Measurements from ENCODE around the gene ZNF407. TPM values are rescaled to one million over a fixed set of nuclear protein-coding genes. Genes with fewer than 3 reads are reported as not detected.

The ZNF407 gene
- total RNA-seq, 1 donor from 2014 or later = 16.1 TPM

DNA sequence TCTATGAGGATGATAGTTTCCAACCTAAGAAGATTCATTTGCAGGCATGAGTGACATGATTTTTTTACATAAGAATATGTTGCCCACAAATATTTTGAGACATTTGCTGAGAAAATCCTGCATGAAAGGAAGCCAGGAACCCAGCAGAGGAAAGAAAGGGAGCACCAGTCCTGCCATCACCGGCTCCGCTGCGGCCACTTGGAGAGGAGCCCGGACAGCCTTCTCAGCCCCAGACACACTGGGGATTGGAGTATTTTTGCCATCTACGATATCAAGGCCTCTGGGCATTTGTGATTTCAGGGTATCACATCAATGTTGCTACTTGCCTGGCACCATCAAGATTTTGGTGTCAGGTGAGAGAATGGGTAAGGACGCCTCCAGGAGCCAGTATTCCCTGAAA, 383.0 kb downstream of the ZNF407 start:
- Histone ChIP-seq H3K36me3 (no peaks in the 10 kb centered on the region), H3K27ac (no peak overlapping the region), H3K27me3 (ENCODE audit: low read depth) (no peaks in the 10 kb centered on the region), H3K4me1 (peaks cover 5% of the 10 kb centered on the region), H3K4me3 (no peak overlapping the region), H3K9me3 (no peaks in the 10 kb centered on the region)
- no peak for ATAC-seq
- DNase-seq = no peak
- TF ChIP-seq, protein P1, sequence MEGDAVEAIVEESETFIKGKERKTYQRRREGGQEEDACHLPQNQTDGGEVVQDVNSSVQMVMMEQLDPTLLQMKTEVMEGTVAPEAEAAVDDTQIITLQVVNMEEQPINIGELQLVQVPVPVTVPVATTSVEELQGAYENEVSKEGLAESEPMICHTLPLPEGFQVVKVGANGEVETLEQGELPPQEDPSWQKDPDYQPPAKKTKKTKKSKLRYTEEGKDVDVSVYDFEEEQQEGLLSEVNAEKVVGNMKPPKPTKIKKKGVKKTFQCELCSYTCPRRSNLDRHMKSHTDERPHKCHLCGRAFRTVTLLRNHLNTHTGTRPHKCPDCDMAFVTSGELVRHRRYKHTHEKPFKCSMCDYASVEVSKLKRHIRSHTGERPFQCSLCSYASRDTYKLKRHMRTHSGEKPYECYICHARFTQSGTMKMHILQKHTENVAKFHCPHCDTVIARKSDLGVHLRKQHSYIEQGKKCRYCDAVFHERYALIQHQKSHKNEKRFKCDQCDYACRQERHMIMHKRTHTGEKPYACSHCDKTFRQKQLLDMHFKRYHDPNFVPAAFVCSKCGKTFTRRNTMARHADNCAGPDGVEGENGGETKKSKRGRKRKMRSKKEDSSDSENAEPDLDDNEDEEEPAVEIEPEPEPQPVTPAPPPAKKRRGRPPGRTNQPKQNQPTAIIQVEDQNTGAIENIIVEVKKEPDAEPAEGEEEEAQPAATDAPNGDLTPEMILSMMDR (IDR thresholded peaks at IDR 0.05) = no peak
- intact Hi-C loops (cut with DNase I) = no loop called here

- Histone ChIP-seq H3K27ac (no peak overlapping the region), H3K4me3 (no peak overlapping the region), H3K27me3 (ENCODE audit: low read depth) (no peaks in the 10 kb centered on the region), H3K4me1 (peaks cover 5% of the 10 kb centered on the region), H3K9me3 (no peaks in the 10 kb centered on the region), H3K36me3 (no peaks in the 10 kb centered on the region)
- TF ChIP-seq, protein P1 (IDR thresholded peaks at IDR 0.05) = no peak
- intact Hi-C loops (cut with DNase I) = no loop called here
- DNase-seq (no peak), ATAC-seq (no peak)
Observed at GRCh38 chr18:74981476-74981875, 383.8 kb downstream of the ZNF407 start.

DNA sequence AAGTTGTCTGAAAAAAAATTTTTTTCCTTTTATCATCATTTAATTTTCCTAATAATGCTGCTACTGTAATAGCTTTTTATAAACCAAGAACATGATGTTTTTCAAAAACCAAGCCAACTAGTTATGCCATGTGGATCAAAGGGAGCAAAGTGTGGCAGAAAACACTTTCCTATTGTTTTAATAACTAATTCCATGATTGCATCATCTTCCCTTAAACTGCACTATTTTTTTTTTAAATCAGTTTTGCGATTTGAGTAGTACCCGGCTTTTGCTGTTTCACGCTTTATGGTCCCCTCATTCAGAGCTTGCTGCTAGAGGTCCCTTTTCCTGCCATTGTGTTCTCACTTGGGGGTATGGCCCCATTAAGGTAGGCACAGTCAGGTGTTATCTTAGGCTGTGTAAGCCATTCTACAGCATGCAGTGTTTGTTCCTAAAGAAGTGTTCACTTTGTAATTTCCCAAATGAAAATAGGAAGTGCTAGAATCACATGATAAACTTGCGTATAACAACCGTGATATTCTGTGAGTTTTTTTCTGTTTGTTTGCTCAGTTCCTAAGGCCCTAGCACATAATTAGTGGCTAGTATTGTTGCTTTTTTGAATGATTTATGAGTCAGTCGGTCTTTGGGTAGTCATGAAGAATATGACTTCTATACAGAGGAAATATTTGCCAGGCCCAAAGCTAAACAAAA, 385.4 kb downstream of the ZNF407 start:
- Histone ChIP-seq H3K27ac (peak overlapping the region; percentile 72), H3K4me3 (no peak overlapping the region), H3K36me3 (no peaks in the 10 kb centered on the region), H3K27me3 (ENCODE audit: low read depth) (no peaks in the 10 kb centered on the region), H3K4me1 (peaks cover 5% of the 10 kb centered on the region), H3K9me3 (no peaks in the 10 kb centered on the region)
- DNase-seq (no peak), ATAC-seq (peak; percentile 45 to 54)
- TF ChIP-seq, protein P1 (IDR thresholded peaks at IDR 0.05) = no peak
- intact Hi-C loops (cut with DNase I) = no loop called here

DNA sequence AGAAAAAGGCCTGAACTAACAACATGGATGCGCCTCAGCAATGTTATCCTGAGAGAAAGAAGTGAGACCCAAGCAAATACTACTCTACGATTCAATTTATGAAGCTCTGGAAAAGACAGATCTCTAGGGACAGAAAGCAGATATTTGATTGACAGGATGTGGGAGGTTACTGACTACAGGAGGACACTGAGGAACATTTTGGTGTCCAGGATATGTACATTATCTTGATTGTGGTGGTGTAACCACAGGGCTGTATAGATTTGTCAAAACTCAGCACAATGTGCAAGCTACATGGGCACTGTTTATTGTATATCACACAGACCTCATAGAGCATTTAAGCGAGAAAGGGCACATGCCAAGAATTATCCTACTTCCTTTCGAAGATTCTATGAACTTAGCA, 391.5 kb downstream of the ZNF407 start:
- DNase-seq (no peak), ATAC-seq (no peak)
- Histone ChIP-seq H3K4me3 (no peak overlapping the region), H3K36me3 (no peaks in the 10 kb centered on the region), H3K27me3 (ENCODE audit: low read depth) (no peaks in the 10 kb centered on the region), H3K4me1 (peaks cover under 1% of the 10 kb centered on the region), H3K27ac (no peak overlapping the region), H3K9me3 (no peaks in the 10 kb centered on the region)
- intact Hi-C loops (cut with DNase I) = no loop called here
- TF ChIP-seq, protein P1 (IDR thresholded peaks at IDR 0.05) = no peak

GRCh38 chr18:74990563-74991081, 393.0 kb downstream of the ZNF407 start:
- peak; percentile 40 to 53 for ATAC-seq

More at GRCh38 chr18:74990563-74991081, 393.0 kb downstream of the ZNF407 start:
- peak overlapping the region; percentile 54 for H3K27ac ChIP-seq
- H3K9me3 ChIP-seq = no peaks in the 10 kb centered on the region
- H3K36me3 ChIP-seq = no peaks in the 10 kb centered on the region
- no peaks in the 10 kb centered on the region for H3K27me3 ChIP-seq (ENCODE audit: low read depth)
- H3K4me3 ChIP-seq = no peak overlapping the region
- intact Hi-C loops (cut with DNase I) = no loop called here
- peaks cover 10% of the 10 kb centered on the region for H3K4me1 ChIP-seq
- TF ChIP-seq, protein P1 (IDR thresholded peaks at IDR 0.05) = no peak
- DNase-seq = no peak
